K562 (cell line): ENCODE measurements around the gene WNT11. TPM values are rescaled to one million over a fixed set of nuclear protein-coding genes. Genes with fewer than 3 reads are reported as not detected.

Experiments
- ATAC-seq: fragments of 200-7000 bp; cut with Tn5 transposase; 3 replicates; pipeline ENCODE4 v1.9.1; 2020; ENCODE audit warnings: moderate library complexity
- BruUV-seq: library from RNA; stranded (reverse); fragments of 400-500 nt; replicated peaks from 2 replicates; lab custom pipeline; 2021; lab: Mats Ljungman, UMichigan
- CTCF ChIA-PET: fragments of 300-600 bp; formaldehyde crosslinking; extraction: SDS; loops from one replicate; lab custom pipeline; 2021; ENCODE audit warnings: low intra/inter-chr PET ratio; lab: Yijun Ruan, JAX
- POLR2A ChIA-PET: fragments of 300-600, 350-650 bp; sonication (Branson Sonifier 250); formaldehyde crosslinking; extraction: SDS; loops from one replicate; lab custom pipeline; 2021; ENCODE audit warnings: antibody characterized with exemption, inconsistent platforms; lab: Yijun Ruan, JAX
- DNase-seq, 4 experiments: peaks; one replicate each; pipeline versions ENCODE4 v3.0.0 to v3.0.0-alpha.2; 2011 to 2018; ENCODE audit warnings: low spot score in 3 of 4, mixed read lengths in 3 of 4; ENCODE audit errors: extremely low read depth in 1 of 4
- FAIRE-seq: peaks from 2 replicates; lab custom pipeline; 2011; peaks lifted over from hg19 to GRCh38; lab: Jason Lieb, UNC
- H2AFZ ChIP-seq: 2 replicates; pipeline ENCODE4 v1.6.0; 2011; ENCODE audit warnings: low read depth, low read length, control low read depth, inconsistent platforms
- H3K27ac ChIP-seq: fragments of 200-600 bp; 3 replicates; pipeline ENCODE4 v1.8.0; 2011; ENCODE audit warnings: low read depth, mild to moderate bottlenecking, control low read depth, inconsistent platforms, low read length, moderate library complexity, mixed read lengths; ENCODE audit errors: extremely low read depth
- H3K27me3 ChIP-seq, 2 experiments: fragments of 300-600 bp in 1 of 2; 2 replicates in 1 of 2; 3 replicates in 1 of 2; pipeline versions ENCODE4 v1.6.0 to v1.8.0; 2011; ENCODE audit warnings: inconsistent platforms in 2 of 2, low read length in 2 of 2, mild to moderate bottlenecking in 1 of 2, mixed read lengths in 1 of 2, moderate library complexity in 1 of 2; ENCODE audit not compliant: control insufficient read depth in 2 of 2, insufficient read depth in 2 of 2
- H3K36me3 ChIP-seq: fragments of 300-600 bp; 3 replicates; pipeline ENCODE4 v1.8.0; 2011; ENCODE audit warnings: mild to moderate bottlenecking, low read length, inconsistent platforms; ENCODE audit not compliant: control insufficient read depth, insufficient read depth
- H3K4me1 ChIP-seq, 2 experiments: fragments of 200-600 bp in 1 of 2; replicated peaks in 1 of 2; 2 replicates in 1 of 2; 3 replicates in 1 of 2; pipeline versions ENCODE4 v1.5.1 to v1.8.0; 2011; ENCODE audit warnings: inconsistent platforms in 2 of 2, low read length in 2 of 2, mild to moderate bottlenecking in 1 of 2, mixed read lengths in 1 of 2, moderate library complexity in 1 of 2; ENCODE audit not compliant: control insufficient read depth in 2 of 2, insufficient read depth in 2 of 2
- H3K4me2 ChIP-seq: 2 replicates; pipeline ENCODE4 v1.6.1; 2011; ENCODE audit warnings: low read length, control low read depth, inconsistent platforms, mixed read lengths; ENCODE audit not compliant: insufficient read depth
- H3K4me3 ChIP-seq: fragments of 200-600 bp; sonication (generic), shearing (Covaris generic); 2 replicates; pipeline ENCODE4 v1.5.1; 2016; ENCODE audit warnings: control low read depth, inconsistent platforms
- H3K79me2 ChIP-seq: fragments of 200-600 bp; 3 replicates; pipeline ENCODE4 v1.8.0; 2011; ENCODE audit warnings: low read length, inconsistent platforms; ENCODE audit not compliant: control insufficient read depth, insufficient read depth
- H3K9ac ChIP-seq, 2 experiments: 2 replicates each; pipeline versions ENCODE4 v1.6.0 to v1.6.1; 2011; ENCODE audit warnings: low read depth in 2 of 2, low read length in 2 of 2, control low read depth in 1 of 2, inconsistent platforms in 1 of 2, mild to moderate bottlenecking in 1 of 2, mixed read lengths in 1 of 2; ENCODE audit not compliant: insufficient read depth in 1 of 2
- H3K9me1 ChIP-seq: one replicate; pipeline ENCODE4 v1.6.0; 2011; ENCODE audit warnings: inconsistent platforms, mild to moderate bottlenecking, low read length, moderate library complexity; ENCODE audit not compliant: control insufficient read depth, insufficient read depth
- H3K9me3 ChIP-seq: replicated peaks from 2 replicates; pipeline ENCODE4 v1.5.1; 2011; ENCODE audit warnings: low read depth, low read length, inconsistent platforms; ENCODE audit not compliant: control insufficient read depth, insufficient read depth
- H4K20me1 ChIP-seq: replicated peaks from 2 replicates; pipeline ENCODE4 v1.6.1; 2011; ENCODE audit warnings: low read length, inconsistent platforms, mixed read lengths; ENCODE audit not compliant: control insufficient read depth, insufficient read depth
- CBFA2T3 ChIP-seq: fragments of 450-650 bp; IDR thresholded peaks from 2 replicates; pipeline ENCODE4 v1.6.1; 2017
- FOXA3 ChIP-seq, 2 experiments: fragments of 450-650 bp in 1 of 2; sonication (generic) in 1 of 2; formaldehyde crosslinking; IDR thresholded peaks in 1 of 2; conservative IDR thresholded peaks in 1 of 2; 2 replicates each; pipeline versions ENCODE4 v1.4.0 to v1.8.0; 2020 to 2022; ENCODE audit warnings: mild to moderate bottlenecking in 2 of 2, missing genetic modification reagents in 1 of 2
- NCOA6 ChIP-seq: fragments of 450-650 bp; IDR thresholded peaks from 2 replicates; pipeline ENCODE4 v1.6.1; 2017; ENCODE audit warnings: mild to moderate bottlenecking
- NCOR1 ChIP-seq: fragments of 450-650 bp; IDR thresholded peaks from 2 replicates; pipeline ENCODE4 v1.6.1; 2016; ENCODE audit warnings: mild to moderate bottlenecking, moderate library complexity
- PHB ChIP-seq: fragments of 250-450 bp; sonication (Bioruptor Pico); IDR thresholded peaks from 2 replicates; pipeline ENCODE4 v1.5.0; 2021
- PHF8 ChIP-seq: fragments of 200-600 bp; sonication (generic); IDR thresholded peaks from 2 replicates; pipeline ENCODE4 v1.6.1; 2012; ENCODE audit warnings: mixed run types, mild to moderate bottlenecking, inconsistent platforms, low read length, moderate library complexity, borderline replicate concordance
- RB1 ChIP-seq: fragments of 450-650 bp; IDR thresholded peaks from 2 replicates; pipeline ENCODE4 v1.6.1; 2017; ENCODE audit warnings: low read depth, mild to moderate bottlenecking
- SRF ChIP-seq, 2 experiments: fragments of 250-450, 450-650 bp in 1 of 2; sonication (Bioruptor Pico) in 1 of 2; sonication (generic) in 1 of 2; formaldehyde crosslinking; IDR thresholded peaks; 2 replicates each; pipeline versions ENCODE4 v1.5.0 to v1.5.1; 2020 to 2022; ENCODE audit warnings: mild to moderate bottlenecking in 1 of 2, missing genetic modification reagents in 1 of 2
- TCF3 ChIP-seq: sonication (generic); formaldehyde crosslinking; IDR thresholded peaks from 2 replicates; pipeline ENCODE4 v1.4.0; 2020; ENCODE audit warnings: mild to moderate bottlenecking, missing genetic modification reagents
- WGBS: fragments of 100-300 bp; shearing (Covaris generic); methylation state at CpG from one replicate; pipeline ENCODE4 v1.1.6; 2016; ENCODE audit warnings: low coverage, mixed read lengths; ENCODE audit not compliant: insufficient coverage; ENCODE audit errors: missing lambda C conversion rate; 5-methylcytosine and 5-hydroxymethylcytosine counted together
- in situ Hi-C: fragments of 300-500 bp; cut with MboI; formaldehyde crosslinking; loops from 4 replicates; pipeline ENCODE4 v1.15.0; 2018; ENCODE audit warnings: inconsistent platforms, mixed read lengths
- intact Hi-C: fragments of 100-400 bp; cut with micrococcal nuclease; formaldehyde crosslinking; loops from 2 replicates; pipeline ENCODE4 v1.14.2; 2022
- polyA plus RNA-seq, 8 experiments: library from polyadenylated mRNA; depleted of rRNA in 4 of 8; stranded (reverse) in 5 of 8; unstranded in 3 of 8; fragments of >200 nt; fragmentation: Nextera tagmentation in 2 of 8; fragmentation: Illumina TruSeq in 1 of 8; extraction: Ambion mirVana in 2 of 8; extraction: Trizol in 1 of 8; gene quantifications; 2 replicates each; pipeline versions ENCODE4 v1.2.1 to v1.2.3, GENCODE V29; 2011 to 2014; ENCODE audit warnings: inconsistent platforms in 1 of 8, missing spikeins in 1 of 8
- total RNA-seq, 7 experiments: library from RNA; depleted of rRNA in 6 of 7; stranded (reverse); fragments of >200 nt in 6 of 7; fragmentation: Illumina TruSeq in 2 of 7; extraction: Trizol in 2 of 7; gene quantifications; 2 replicates each; pipeline versions ENCODE4 v1.2.1 to v1.2.3, GENCODE V29; 2011 to 2021; ENCODE audit warnings: low replicate concordance in 1 of 7
- TF ChIP-seq, protein P1 (sequence below): sonication (generic); formaldehyde crosslinking; IDR thresholded peaks from 2 replicates; pipeline ENCODE4 v1.8.0; 2022; ENCODE audit warnings: mild to moderate bottlenecking, low read depth, missing genetic modification reagents

WNT11 gene
- total and polyA plus RNA-seq, 9 of the 15 experiments (the other 6 are each of a cell fraction or from before 2014, with no cell fraction given), result 0.03 to 0.20 (median 0.09) TPM; not detected in 4

- DNase-seq (peak in 1 of 4 experiments; percentile 9), FAIRE-seq (no peak), ATAC-seq (no peak)
- Histone ChIP-seq H3K36me3 (no peaks in the 10 kb centered on the region), H3K4me1 (peaks cover 12 to 37% of the 10 kb centered on the region in 2 experiments), H3K27me3 (peaks cover 4 to 22% of the 10 kb centered on the region in 2 experiments), H3K4me3 (no peak overlapping the region), H3K9me3 (no peaks in the 10 kb centered on the region), H3K9ac (no peak overlapping the region), H3K4me2 (no peak overlapping the region), H2AFZ (no peak overlapping the region), H3K9me1 (no peaks in the 10 kb centered on the region), H3K27ac (no peak overlapping the region), H4K20me1 (peaks cover 3% of the 10 kb centered on the region; the same call in 1 of the 2 replicates), H3K79me2 (no peaks in the 10 kb centered on the region)
- 14% methylated on average over 11 of the region's 11 CpGs for WGBS
- no TSS peak for BruUV-seq
- TF ChIP-seq NCOR1 (no peak), RB1 (no peak), NCOA6 (no peak), PHB (CRISPR knock-in tag) (no peak), FOXA3 (CRISPR knock-in tag; conservative IDR thresholded peaks at IDR 0.05 in 1 of 2, IDR thresholded peaks at IDR 0.05 in 1 of 2) (no peak), SRF (CRISPR knock-in tag; IDR thresholded peaks at IDR 0.05) (no peak), TCF3 (CRISPR knock-in tag) (no peak), PHF8 (no peak), CBFA2T3 (no peak)
- TF ChIP-seq, protein P1, sequence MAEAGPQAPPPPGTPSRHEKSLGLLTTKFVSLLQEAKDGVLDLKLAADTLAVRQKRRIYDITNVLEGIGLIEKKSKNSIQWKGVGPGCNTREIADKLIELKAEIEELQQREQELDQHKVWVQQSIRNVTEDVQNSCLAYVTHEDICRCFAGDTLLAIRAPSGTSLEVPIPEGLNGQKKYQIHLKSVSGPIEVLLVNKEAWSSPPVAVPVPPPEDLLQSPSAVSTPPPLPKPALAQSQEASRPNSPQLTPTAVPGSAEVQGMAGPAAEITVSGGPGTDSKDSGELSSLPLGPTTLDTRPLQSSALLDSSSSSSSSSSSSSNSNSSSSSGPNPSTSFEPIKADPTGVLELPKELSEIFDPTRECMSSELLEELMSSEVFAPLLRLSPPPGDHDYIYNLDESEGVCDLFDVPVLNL (CRISPR knock-in tag), result no peak
- intact Hi-C loops, result loop anchor here (10.0 kb wide), 1 partner anchor 431 kb away; no protein-coding TSS in a partner anchor
- CTCF ChIA-PET, result no interaction called here
- POLR2A ChIA-PET, result interaction anchor here (0.6 kb wide), 2 partner anchors 218 to 362 kb away, joined by 3 read pairs; no protein-coding TSS in a partner anchor
- in situ Hi-C loops, result no loop called here
These were observed 50.6 kb downstream of the WNT11 start for GRCh38 chr11:76155500-76156227.
